Activated CD8-positive, alpha-beta memory T cell treated with anti-CD3 and anti-CD28 coated beads, Interleukin-2, amount 50 U/mL, for 1 hour (primary cell): ENCODE results near the gene IFIT3.
"Not testable (repeated sequence)": the region's sequence is repeated elsewhere in the genome, so short reads cannot be mapped to it uniquely, and the experiment has no call there.

Experiments
- DNase-seq: peaks from one replicate; pipeline ENCODE4 v3.0.0-alpha.2; 2020; ENCODE audit errors: extremely low read depth

Gene IFIT3

DNA sequence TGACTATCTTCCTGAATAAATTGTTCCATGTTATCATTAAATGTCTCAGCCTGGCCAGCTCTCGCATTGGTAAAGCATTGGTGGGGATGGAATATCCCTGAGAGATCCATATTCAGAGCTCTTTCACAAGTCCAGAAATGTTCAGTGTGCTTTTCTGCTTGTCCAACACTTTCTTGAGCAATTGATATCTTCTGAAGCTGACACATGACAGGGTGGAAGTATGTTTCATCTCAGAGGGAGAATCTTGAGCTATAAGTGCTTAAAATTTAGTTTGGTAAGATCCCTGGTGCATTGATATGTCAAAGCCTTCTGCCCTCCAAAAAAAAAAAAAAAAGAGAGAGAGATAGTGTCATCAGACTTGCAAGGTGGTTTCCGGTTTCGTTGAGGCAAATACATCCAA, 7.4 kb downstream of the IFIT3 start:
- DNase-seq = no peak

DNA sequence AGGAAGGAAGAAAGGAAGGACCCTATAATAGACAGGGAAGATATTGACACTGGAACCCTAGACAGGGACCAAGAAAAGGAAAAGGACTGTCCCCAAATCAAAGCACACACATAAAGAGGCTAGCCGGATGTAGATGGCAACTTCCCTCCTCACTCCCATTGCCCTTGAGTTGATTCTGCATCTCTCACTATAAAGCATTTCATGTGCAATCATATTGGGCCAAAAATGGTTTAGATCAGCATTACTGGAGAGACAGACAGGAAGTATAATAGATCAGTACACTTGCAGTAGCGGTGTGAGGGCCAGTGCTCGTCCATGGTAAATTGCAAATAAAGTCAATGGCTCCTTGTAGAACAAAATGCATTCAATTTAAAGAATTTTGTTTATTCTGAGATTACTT, 8.4 kb downstream of the IFIT3 start:
- DNase-seq = no peak

DNA sequence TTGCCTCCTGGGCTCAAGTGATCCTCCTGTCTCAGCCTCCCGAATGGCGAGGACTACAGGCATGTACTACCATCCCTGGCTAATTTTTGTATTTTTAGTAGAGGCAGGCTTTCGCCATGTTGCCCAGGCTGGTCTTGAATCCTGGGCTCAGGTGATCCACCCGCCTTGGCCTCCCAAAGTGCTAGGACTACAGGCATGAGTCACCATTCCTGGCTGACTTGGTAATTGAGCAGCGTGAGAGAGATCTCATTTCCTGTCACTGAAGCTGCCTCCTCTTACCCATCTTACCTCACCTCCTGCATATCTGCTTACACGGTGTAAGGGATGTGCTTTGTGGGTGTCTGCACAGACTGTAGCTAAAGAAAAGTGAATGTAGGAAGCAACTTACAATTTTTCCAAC, 9.7 kb downstream of the IFIT3 start:
- no peak for DNase-seq

DNA sequence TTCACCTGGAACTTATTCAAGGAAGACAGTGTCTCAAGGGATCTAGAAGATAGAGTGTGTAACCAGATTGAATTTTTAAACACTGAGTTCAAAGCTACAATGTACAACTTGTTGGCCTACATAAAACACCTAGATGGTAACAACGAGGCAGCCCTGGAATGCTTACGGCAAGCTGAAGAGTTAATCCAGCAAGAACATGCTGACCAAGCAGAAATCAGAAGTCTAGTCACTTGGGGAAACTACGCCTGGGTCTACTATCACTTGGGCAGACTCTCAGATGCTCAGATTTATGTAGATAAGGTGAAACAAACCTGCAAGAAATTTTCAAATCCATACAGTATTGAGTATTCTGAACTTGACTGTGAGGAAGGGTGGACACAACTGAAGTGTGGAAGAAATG, 10.9 kb downstream of the IFIT3 start:
- no peak for DNase-seq

DNA sequence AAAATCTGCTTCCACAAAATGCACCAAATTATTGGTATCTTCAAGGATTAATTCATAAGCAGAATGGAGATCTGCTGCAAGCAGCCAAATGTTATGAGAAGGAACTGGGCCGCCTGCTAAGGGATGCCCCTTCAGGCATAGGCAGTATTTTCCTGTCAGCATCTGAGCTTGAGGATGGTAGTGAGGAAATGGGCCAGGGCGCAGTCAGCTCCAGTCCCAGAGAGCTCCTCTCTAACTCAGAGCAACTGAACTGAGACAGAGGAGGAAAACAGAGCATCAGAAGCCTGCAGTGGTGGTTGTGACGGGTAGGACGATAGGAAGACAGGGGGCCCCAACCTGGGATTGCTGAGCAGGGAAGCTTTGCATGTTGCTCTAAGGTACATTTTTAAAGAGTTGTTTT, 12.1 kb downstream of the IFIT3 start:
- DNase-seq = no peak

DNA sequence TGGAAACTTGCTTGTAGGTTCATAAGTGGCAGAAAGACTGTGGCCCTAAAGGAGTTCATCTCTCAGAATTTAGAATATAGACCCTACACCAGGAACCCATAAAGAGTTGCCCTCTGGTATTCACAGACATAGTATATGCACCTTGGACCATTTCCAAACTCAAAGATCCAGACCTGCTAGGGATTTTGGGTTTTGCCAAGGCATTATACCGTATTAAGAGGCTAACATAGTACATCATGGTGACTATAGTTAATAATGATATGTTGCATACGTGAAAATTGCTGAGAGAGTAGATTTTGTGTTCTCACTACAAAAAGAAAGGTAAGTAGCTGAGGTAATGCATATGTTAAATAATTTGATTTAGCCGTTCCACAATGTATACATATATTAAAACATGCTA, 13.9 kb downstream of the IFIT3 start:
- DNase-seq = no peak

DNA sequence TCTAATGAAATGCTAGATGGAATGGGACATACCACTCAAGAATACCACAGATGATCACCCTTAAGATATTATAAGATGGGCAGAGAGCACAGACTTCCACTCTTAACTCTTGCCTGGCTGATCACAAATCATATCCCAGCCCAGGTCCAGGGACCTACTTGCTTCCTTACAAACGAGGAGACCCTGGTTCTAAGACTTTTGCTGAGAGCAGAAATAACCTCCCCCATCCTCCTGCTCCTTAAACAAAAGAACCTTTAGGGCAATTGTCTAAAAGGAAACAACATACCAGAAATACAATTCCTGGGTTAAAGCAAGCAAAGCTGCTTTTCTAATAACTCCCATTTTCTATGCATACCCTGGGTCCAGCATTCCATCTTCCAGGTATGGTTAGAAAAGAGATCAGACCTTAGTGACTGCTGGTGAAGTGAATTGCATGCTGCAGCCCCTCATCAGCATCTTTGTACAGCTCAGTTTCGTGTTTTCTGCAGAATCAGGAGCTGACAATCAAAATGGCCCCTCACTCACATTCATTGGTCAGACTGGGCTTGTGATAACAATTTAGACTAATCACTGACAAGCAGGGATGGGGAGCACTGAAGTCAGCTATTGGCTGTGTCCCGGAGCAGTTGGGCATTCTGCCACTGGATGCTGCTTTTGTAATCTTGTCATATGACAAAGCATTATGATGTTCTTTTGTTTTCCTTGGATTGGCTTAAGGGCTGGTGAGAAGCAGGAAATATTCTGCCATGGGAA, 14.6 kb downstream of the IFIT3 start:
- no peak for DNase-seq

DNA sequence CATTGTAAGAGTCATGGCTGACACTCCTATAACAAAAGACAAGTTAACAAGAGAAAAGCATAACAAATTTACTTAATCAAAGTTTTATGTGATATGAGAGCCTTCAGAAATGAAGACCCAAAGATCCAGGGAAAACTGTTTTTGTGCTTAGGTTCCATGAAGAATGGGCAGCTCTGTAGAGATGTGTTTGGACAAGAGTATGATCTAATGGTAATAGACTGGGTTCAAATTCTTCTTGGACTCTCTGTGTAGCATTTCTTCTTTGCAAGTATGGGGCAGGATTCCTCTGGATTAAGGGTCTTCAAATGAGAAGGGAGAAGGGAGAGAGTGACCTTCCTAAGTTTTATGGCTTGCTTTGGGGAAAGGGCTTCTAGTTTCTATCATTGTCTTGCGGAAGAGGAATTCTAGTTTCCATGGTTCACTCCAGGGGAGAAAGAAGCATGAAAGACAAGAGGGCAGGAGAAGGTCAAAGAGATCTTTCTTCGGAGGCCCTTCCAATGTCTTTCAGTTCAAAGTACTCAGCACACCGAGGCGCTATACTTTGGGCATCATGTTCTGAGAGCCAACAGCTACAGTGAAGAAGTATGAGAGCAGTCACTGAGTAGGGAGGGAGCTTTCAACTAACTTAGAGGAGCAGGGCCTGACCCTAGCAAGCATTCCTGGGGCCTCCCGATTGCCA, 15.4 kb downstream of the IFIT3 start:
- no peak for DNase-seq

DNA sequence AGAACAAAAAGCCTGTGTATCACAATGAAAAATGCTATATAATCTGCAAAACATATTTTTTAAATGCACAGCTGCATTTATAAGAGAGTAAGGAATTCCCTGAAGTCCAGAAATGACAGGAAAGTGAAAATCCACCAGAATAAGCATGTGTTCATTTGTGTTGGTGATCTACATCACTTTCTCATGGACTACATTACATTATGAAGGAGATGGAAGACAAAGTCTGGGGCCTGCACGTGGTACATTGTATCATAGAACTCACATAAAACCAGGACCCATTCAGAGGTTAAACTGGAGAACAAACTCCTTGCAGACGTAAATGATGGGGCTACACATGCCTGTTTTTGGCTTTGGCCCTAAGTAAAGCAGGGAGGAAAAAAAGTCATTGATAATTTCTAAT, 16.4 kb downstream of the IFIT3 start:
- no peak for DNase-seq

DNA sequence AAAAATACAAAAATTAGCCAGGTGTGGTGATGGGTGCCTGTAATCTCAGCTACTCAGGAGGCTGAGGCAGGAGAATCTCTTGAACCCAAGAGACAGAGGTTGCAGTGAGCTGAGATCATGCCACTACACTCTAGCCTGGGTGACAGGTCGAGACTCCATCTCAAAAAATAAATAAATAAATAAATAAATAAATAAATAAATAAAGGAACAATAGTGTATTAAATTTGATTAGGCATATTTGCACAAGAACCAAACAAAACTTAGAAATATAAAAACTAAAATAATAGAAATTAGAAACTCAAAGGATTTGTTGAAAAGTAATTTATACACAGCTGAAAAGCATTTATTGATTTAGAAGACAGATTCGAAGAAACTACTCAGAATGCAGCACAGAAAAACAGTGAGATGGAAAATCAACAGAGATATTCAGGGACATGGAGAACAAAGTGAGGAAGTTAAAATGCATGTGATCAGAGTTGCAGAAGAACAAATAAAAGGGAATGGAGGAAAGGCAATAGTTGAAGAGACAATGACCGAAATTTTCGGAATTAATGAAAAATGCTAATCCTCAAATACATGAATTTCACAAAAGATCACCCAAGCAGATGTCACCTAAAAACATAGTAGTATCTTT, 17.7 kb downstream of the IFIT3 start:
- DNase-seq = no peak

DNA sequence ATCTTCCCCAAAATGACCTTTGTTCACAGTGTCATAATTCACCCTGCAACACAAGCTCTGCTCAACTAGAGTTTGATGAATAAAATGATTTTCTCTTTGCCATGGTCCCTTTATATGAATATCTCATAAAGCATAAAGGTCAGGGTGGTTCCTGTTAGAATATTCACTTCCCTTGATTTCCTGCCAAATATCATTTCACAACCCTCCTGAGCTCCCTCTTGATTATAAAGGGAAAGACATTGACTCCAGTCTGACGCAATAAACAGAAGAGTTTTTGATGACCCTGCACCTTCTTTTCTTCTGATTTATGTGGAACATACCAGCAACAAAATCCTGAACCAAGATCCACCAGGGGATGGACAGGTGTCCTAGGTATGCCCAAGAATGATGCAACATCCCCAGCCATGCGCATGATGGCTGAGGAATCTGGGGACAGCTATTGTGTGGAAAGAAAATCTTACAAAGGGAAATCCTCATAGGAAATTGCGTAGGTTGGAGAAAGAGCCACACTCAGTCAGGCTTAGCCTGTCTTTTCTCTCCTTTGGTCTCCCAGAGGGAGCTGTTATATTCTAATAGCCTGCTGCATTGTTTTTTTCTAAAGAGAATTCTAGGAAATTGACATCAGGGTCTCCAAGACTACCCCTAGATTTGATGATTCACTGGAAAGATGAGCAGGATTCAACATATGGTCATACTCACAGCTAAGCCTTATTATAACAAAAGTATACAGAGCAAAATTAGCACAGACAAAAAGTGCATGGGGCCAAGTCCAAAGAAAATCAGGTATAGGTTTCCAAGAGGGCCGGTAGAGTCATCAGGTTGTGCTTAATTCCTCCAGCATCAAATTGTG, 18.8 kb downstream of the IFIT3 start:
- no peak for DNase-seq

DNA sequence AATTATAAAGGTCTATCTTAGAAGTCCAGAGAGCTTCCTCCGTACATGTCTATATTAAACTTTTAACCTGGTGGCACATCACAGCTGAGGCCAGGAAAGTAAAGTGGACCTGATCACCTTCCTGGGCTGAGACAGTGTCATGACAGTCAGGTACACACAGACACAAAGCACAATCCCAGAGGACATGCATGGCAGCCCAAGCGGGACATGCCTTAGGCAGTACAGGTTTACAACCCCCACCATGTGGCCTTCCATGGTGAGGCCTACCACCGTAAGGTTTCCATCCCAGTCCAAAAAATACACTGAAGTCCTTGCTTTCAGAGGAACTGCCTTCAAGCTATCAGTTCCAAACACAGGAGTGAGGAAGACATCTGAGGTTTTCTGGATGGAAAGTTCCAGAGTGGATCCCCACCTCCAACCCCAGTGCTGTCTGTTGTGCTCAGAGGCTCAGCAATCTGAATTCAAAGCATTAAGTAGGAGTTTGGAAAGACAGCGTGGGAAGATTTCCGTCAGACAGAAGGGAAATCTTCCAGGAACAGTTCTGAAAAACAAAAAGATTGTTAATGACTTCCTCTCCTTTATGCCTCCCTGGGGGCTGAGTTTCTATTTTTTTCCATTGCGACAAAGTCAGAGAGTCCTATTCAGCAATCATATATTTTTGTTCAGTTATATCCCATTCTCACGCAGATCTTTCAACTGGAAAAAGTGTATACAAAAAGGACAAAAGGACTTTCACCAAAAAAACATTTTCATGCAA, 20.1 kb downstream of the IFIT3 start:
- no peak for DNase-seq

DNA sequence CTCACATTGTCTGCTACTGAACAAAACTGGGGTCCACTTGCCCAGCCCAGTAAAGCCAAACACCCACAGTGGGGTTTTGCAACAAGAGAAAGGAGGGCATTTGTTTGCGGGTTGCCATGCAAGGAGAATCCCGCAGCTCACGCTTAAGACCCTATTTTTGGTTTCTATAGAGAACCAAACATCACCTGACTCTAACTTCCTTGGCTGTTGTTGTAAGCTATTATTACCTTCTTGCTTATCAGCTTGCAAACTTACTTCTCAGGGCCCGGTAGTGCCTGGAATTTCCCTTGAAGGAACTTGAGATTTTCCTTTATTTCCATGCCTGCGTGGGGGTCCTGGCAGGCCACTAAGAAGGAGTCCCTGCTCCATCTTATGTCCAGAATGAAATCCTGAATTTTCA, 20.7 kb downstream of the IFIT3 start:
- DNase-seq = no peak

DNA sequence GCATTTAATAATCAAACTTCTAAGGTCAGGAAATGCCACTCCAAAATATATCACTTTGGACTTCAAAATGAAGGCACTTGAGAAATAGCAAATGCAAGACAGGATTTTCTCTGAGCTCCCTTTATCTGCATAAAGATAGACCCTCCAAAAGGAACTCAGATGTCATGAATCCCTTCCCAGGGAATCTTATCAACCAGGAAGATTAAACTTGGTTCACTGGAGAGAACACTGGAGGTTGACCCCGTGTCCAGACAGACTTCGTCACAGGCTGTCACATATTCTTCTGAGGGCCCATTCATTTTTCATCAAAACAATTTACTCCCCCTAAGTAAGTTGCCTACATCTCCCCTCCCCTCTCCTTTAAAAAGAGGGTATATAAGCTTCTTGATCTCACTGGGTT, 21.2 kb downstream of the IFIT3 start:
- no peak for DNase-seq

DNA sequence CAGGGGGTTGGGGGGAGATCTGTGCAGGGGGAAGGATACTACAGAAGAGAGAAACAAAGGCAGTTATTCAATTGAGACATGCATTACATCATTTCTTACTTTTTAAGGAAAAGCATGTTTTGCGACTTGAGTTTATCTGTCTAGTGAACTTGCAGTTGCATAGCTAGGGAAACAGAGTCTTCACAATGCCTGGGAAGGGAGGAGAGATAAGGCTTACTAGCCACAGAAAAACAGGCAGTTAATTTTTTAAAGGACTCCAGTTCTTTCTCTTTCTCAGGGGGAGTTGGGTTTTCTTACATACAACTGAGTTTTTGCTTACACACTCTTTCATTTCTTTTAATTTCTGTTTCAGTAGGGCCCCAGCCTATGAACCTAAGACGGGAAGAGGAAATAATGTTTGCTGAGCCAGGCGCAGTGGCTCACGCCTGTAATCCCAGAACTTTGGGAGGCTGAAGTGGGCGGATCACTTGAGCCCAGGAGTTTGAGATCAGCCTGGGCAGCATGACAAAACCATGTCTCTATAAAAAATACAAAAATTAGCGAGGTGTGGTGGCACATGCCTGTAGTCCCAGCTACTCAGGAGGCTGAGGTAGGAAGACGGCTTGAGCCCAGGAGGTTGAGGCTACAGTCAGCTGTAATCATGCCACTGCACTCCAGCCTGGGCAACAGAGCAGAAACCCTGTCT, 23.0 kb downstream of the IFIT3 start:
- not testable (repeated sequence) for DNase-seq

DNA sequence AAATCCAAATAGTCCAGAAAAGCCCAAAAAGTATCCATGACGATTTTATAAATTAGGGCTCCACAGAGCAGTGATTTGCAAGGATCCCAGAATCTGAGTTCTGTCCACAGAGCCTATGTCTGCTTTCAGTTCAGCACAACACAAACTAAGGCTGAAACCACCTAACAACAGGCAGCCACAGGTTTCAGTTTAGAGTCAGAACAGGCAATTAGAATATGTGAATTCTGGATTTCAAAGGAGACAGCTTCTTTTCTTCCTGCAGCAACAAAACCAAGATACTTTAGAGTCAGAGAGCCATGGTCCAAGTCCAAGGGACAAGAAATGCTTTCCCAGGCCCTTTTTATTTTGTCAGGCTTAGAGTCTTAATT, 23.6 kb downstream of the IFIT3 start:
- no peak for DNase-seq

DNA sequence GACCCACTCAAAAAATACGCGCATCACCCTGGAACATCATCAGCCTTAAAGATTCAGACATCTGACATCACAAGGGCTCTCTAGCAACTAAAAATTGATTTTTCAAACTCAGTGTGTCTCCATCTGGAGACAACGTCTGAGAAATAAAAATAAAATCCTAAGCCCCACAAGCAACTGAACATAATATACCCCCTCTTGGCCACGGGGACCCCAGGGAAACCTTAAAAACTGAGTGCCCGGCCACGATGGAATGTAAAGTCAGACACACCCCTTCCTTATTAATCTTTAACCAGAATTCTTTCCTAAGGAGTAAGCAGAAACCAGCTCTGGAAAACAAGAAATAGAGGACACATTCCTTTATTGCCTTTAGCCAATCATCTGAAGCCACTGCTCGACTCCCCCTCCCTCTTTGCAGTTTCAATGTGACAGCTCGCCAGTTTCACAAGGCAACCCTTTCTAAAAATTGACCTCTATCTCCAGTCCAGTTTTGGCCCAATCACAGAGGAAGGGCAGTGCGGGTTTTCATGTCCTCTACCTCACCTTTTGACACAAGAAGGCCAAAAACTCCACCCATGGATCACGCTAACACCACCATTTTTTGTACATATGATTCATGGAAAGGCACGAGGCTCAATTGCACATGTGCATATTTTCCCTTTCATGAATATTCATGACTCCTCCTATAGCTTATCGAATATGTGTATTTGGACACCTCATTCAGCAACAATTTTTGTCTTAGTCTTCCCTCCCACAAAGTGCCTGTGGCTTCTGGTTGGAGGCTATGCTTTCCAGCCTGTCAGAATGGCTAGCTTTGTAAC, 24.2 kb downstream of the IFIT3 start:
- no peak for DNase-seq

DNA sequence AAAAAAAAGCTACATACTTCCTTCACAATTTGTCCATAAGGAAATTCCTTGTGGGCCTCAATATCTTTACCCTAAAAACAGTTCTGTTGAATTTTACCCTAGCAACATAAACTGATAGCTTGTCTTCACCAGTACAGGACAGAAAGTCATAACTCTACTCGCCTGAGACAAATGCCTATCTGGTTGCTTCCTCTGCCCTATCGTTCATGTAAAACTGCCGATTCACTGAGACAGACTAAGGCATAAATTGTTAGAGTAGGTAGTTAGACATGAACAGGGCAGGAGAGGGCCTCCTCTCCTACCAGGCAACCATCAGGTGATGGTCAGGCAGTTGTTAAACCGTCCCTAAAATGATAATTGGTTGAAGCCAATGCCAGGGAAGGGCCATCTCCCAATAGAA, 25.0 kb downstream of the IFIT3 start:
- no peak for DNase-seq

DNA sequence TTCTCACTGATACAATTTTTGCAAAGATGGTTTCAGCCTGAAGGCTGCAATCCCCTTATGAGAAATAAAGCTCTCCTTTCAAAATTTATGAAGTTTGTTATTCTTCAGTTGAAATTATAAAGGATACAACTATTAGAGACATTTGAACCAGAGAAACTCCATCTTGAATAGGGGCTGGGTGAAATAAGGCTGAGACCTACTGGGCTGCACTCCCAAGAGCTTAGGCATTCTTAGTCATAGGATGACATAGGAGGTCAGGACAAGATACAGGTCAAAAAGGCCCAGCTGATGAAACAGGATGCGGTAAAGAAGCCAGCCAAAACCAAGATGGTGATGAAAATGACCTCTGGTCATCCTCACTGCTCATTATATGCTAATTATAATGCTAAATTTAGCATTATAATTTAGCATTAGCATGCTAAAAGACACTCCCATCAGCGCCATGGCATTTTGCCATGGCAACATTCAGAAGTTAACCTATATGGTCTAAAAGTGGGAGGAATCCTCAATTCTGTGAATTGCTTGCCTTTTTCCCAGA, 27.7 kb downstream of the IFIT3 start:
- no peak for DNase-seq

DNA sequence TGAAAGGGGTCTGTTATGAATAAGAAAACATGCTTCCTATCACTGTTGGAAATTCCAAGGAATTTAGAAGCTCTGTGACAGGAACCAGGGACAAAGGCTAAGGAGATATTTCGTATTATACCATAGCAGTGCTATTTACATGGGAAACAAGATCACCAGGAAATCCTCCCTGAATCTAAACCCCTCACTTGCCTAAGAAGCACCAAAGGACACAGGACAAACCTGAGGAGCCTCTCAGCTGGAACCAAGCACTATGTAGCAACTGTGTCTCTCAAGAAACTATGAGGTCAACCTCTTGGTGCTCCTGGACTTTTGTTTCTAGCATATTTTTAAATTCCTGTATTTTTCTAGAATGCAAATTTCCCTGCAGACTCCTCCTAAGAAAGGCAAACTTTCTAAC, 29.3 kb downstream of the IFIT3 start:
- no peak for DNase-seq
